SKM-1 (cell line): ENCODE measurements around the gene MARCHF9.
A peak's percentile ranks its signal among the peaks of the same experiment; 100 is the strongest.

Source experiments
- DNase-seq: peaks from one replicate; lab custom pipeline; 2025; ENCODE audit not compliant: unreplicated experiment; lab: John Stamatoyannopoulos, UW

The MARCHF9 gene

DNA sequence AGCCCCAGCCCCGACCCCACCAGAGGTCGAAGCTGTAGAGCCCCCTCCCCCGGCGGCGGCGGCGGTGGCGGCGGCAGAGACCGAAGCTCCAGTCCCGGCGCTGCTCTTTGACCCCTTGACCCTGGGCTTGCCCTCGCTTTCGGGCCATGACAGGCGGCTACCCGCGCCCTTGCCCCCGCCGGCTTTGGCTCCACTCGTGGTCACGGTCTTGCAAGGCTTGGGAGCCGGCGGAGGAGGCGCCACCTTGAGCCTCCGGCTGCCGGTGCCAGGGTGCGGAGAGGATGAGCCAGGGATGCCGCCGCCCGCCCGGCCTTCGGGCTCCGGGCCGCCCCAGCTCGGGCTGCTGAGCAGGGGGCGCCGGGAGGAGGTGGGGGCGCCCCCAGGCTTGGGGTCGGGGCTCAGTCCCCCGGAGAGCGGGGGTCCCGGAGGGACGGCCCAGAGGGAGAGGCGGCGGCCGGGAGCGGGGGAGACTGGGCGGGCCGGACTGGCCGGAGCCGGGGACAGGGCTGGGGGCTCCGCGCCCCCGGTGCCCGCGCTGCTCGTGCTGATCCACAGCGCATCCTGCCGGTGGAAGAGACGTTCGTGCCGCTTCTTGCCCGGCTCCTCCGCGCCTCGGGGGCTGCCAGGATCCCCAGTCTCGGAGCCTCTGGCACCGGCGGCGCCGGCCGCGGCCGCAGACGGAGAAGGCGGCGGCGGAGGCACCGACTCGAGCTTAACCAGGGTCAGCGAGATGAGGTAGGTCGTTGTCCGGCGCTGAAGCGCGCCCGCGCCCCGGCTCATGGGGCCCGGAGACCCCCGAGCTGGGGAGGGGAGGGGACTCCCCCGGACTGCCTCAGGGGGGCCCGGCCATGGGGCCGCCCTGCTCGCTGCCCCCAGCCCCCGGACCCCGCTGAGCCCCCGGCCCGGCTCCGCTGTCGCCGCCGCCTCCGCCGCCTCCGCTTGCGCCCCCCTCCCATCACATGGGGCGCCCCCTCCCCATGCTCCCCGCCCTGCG, 17.1 kb upstream of the MARCHF9 start:
- DNase-seq = no peak

DNA sequence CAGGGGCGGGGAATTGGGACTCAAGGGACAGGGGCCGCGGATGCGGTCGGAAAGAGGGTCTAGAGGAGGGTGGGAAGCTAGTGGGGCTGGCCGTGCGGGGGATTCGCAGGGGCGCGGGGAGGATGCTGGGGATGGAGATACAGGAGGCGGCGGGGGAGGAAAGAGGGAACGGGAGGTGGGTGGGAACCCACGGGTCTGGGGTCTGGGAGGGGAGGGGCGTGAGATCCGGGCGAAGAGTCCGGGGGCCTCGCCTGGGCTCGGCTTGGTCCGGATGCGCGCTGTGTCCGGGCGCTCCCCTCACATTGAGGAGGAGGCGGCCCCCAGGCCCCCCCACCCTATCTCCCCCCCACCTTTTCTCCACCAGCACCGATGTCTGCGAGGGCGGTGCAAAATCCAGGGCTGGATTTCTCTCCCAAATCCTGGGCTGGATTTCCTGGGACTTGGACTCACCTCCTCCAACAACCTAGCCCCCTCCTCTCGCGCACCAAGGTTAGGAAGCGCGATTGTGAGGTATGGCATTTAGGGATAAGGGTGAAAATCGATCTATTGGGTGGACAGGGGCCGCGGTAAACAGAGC, 16.2 kb upstream of the MARCHF9 start, which contains the start of gene AGAP2:
Gene AGAP2, minus strand, starts transcription at position 82 of the 577 bp plus-strand sequence. CDS start 496 bp downstream, outside the sequence.
- DNase-seq = no peak

DNA sequence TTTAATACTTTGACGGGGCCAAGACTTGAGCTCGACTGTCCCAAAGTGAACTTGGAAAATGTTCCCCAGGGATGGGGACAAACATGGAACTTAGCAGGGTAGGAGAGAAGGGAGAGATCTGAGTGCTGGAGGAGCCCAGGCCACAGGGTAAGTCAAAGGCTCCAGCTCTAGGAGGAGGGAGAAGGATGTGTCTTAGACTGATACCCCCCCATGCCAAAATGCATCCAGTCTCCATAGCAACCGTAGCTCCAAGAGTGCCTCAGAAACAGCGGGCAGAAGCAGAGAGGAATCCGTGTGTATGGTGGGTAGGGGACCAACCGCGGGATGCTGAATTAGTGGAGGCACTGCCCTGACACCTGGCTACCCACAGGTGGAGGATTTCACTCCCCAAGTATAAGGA, 15.5 kb upstream of the MARCHF9 start:
- no peak for DNase-seq

DNA sequence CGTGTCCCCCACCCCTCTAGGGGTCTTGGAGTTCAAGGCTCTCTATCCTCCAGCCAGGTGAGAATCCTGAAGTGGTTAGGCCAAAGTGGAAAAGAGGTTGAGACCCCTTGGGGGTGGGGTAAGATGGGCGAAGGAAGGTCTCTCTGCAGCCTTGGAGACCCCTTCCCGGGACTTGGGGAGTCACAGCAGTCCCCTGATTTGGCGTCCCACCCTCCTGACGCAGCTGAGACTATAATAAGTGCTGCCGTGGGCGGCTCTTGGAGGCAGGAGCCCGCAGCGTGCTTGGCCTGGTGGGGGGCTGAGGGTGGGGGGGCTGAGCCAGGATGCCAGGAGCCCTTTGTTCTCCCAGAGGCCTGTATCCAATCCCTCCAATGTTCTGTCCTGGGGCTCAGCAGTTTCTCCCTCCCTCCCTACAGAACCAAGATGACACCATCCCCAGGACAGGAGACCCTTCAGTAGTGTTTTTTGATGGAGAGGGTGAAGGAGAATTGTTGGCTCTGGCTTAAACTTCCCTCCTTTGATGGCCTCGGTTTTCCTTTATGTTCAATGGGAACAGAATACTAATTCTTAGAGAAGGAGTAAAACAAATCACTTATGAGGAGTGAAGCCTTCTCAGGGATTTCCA, 14.9 kb upstream of the MARCHF9 start:
- no peak for DNase-seq

DNA sequence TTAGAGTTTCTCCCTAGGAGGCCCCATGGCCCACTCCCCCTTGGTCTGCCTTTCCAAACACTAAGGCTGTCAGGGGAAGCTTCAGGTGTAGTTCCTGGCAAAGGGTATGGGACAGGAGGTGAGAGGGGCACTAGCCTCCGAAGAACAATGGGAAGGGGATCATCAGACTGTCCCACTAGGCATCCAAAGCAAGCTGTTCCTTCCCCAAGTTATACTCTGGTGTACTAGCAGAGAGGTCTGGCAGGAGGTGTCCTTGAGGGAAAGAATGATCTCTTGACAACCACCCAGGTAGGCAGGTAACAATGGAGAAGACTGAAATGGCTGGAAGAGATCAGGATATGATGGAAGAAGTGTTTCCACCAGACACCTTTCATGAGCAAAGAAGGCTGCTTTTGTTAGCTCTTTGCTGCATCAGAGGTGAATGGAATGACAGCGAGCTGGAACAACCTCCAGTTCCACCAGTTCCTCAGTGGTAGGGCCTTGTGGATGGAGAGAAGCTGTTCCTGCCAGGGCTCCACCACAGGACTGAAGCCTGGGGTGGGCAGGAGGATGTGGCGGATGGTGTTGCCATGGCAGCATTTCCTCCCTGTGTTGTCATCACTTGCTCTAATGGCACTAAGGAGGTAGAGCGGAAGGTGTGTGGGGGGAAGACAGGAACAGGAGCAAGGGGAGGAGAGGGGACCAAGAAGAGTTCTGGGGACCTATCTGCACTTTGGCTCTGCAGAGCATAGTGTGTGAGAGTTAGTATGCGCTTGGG, 14.1 kb upstream of the MARCHF9 start:
- DNase-seq = no peak

DNA sequence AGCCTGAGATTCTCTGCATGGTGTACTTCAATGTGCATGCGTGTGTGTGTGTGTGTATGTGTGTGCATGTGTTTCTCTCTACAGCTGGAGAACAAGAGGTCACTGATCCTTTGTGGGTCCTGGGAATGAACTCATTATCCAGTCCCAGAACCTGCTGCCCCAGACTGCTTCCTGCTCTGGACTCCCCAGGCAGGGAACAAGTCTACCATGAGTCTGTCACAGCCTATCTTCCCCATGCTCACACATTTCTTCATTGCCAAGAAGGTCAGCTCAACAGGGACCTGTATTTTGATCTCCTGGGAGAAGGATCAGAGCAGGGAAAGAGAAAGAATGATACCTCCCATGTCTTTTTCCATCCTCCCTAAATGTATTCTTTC, 13.5 kb upstream of the MARCHF9 start:
- no peak for DNase-seq

DNA sequence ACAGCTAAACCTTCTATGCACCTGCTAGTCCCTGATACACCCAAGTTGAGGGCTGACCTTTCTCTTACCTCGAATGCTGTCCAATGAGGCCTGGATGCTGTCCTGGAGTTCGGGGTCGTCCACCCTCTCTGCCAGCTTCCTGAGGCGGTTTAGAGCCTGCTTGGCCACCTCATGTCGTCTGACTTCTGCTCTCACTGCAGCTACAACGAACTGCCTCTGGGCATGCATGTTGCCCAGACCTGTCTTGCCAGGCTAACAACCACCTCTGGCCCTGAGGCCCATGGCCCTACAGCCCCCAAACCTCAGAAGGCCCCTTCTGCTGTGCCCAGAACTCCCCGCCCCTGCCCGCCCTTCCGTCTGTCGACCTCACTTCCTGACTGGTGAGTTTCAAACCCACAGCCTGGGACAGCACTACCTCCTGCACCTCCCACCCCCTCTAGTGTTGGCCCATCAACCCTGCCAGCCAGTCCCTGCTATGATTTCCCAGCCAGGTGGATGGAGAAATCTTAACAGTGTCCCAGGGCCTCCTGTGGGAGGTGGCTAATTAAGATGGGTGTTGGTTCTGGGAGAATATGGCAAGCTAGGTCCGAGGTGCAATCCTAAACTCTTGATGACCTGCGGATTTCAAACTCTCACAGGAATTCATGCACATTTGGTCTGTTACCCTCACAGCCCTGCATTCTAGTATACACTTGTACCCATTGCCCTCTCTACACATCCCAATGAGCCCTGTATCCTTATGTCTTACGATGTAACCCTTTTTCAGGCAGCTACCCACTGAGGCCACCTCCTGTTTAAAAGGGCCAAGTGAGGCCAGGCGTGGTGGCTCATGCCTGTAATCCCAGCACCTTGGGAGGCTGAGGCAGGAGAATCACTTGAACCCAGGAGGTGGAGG, 12.8 kb upstream of the MARCHF9 start:
- DNase-seq = no peak

DNA sequence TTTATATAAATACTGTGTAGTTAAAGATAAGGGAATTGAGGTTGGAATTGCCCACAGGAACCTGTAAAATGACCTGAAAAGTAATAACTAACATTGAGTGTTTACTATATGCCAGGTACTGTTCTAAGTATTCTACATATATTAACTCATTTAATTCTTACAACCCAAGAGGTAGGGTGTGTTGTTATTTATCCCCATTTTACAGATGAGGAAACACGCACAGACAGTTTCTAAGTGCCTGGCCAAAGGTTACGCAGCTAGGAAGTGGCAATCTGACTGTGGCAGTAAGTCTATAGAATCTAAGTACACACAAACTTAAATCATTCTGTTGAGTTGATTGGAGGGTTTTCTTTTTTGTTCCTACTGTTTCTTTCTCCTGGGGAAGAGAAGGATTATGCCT, 11.1 kb upstream of the MARCHF9 start:
- DNase-seq = no peak

DNA sequence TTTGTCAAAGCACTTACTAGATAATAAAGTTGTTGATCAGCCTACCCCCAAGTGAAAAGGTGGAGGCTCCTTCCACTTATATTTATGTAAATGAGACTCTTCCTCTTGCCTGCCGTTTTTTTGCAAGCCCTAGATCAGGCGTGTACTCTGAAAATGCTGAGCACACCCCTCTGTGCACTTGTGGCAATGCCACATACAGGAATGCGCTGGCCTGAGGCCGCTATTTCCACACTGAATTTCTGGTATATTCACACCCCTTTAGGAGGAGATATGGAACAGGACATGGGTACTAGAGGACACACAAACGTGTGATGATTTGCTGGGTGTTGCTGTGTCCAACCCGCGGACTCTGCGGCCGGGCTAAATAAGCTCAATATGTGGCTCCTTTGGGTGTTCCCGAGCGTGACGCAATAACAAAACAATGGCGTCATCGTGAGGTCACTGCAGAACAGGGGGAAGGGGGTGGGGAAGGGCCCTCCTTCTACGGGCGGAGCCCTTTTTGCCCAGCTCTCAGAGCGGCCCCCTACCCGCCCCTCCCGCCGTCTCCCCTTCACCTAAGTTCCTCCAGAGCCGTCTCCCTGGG, 10.6 kb upstream of the MARCHF9 start:
- no peak for DNase-seq

DNA sequence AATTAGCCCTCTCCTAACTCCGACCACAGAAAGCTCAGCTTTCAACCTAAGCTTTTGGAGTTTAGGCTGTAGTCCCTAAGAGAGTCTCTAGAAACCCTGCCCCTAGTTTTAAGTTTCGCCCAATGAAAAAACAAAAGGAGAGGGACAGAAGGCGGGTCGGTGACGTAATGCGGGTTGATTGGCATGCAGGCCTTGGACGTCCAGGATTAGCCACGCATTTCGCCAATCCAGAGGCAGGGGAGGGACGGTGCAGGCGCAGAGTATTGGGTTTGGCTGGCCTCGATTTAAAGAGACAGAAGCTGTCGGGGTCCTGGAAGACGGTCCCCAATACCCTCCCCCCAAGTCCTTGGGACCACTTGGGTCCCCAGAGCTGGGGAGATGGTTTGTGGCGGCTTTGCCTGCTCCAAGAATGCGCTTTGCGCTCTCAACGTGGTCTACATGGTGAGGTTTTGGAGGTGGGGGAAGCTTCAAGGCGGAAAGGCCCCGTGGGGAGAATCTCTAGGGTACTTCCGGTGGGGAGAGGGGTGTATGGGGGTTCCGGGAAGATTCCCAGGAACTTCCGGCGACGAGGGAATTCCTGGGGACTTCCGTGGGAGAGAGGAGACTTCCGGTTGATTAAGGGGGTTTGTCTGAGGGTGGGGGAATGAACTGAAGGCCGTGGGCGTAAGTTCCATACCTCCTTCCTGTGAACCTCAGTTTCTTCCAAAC, 10.0 kb upstream of the MARCHF9 start, which contains the start of gene TSPAN31:
Gene TSPAN31, plus strand, starts transcription at position 263 of the 708 bp plus-strand sequence. Its CDS starts 116 bp downstream, at position 379.
- peak; percentile 82 for DNase-seq

DNA sequence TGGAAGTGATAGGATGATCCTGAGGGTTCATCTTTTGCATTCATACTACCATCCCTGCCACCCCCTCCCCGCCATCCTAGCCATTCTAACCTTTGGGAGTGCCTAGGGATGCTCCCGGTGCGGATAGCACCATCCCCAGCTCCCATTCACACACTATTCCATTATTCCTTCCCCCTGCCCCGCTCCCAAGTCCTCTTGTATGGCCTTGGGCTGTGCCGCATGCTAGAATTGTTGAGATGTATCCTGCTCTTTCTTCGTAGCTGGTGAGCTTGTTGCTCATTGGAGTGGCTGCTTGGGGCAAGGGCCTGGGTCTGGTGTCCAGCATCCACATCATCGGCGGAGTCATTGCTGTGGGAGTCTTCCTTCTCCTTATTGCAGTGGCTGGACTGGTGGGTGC, 9.4 kb upstream of the MARCHF9 start:
- DNase-seq = no peak

DNA sequence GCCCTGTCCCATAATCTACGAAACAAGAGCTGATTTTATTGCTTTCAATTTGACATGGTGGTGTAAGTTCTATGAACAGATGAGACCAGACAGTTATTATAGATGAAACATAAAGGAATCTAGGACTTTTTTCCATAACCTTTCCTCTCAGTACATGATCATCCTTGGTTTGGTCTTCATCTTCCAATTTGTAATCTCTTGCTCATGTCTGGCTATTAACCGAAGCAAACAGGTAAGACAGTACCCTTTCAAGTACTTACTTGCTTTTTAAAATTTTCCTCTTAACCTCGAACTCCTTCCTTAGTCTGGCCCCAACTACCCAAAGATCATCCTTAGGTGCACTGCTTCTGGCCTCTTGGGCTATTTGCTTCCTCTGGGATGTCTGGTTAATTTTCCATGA, 8.9 kb upstream of the MARCHF9 start:
- no peak for DNase-seq

DNA sequence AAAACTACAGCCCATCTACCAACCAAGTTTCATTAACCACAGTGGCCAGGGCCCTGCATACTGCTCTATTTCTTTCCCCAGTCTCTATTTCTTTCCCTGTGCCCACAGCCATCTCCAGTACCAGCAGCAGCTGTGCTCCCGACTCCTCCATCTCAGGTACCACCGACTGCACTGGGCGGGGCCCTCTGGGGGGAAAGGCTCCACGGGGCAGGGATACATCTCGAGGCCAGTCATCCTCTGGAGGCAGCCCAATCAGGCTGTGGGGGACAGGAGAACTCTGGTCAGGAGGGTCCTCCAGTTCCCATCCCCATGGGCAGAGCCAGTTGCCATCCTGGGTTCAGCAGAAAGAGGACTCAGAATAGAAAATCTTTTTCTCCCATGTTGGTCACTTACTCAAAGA, 5.8 kb upstream of the MARCHF9 start:
- no peak for DNase-seq

DNA sequence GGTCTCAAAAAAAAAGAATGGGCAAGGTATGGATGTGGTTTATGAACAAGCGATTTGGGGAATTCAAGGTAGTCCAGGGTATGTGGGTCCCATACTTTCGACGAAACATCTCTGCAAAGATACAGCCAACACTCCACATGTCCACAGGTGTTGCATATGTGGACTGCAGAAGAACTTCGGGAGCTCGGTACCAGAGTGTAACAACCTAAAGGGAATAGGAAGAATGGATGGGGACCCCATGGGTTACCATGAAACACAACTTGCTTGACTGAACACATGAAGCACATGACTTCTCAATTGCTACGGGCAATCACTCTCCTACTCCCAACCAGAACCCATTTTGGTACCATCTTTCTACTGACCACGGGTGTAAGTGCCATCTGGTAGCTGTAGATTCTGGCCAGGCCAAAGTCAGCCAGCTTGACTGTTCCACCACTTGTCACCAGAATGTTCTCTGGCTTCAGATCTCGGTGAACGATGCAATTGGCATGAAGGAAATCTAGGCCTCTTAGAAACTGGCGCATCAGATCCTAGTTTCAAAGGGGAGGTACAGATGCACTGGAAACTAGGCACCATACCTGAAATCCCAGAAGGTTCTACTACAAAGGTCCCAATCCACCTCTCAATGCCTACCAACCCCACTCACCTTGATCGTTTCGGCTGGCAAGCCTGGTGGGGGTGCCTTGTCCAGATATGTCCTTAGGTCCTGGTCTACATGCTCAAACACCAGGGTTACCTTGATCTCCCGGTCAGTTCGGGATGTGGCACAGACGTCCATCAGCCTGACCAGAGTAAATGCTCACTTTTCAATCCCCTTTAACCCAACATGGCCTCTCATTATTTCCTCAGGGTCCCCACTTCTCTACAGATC, 4.1 kb upstream of the MARCHF9 start:
- DNase-seq = no peak

DNA sequence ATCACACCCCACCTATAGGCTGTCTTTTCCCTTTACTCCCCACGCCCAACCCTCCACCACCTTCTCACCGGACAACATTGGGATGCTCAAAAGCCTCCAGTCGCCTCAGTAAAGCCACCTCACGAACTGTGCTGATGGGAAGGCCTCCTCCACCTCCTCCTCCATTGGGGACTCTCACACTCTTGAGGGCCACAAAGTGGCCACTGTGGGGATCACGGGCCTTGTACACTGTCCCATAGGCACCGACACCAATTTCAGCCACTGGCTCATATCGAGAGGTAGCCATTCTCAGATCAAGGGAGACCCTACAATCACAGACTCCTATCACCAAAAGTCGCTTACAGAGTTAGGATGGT, 3.5 kb upstream of the MARCHF9 start:
- DNase-seq = no peak

DNA sequence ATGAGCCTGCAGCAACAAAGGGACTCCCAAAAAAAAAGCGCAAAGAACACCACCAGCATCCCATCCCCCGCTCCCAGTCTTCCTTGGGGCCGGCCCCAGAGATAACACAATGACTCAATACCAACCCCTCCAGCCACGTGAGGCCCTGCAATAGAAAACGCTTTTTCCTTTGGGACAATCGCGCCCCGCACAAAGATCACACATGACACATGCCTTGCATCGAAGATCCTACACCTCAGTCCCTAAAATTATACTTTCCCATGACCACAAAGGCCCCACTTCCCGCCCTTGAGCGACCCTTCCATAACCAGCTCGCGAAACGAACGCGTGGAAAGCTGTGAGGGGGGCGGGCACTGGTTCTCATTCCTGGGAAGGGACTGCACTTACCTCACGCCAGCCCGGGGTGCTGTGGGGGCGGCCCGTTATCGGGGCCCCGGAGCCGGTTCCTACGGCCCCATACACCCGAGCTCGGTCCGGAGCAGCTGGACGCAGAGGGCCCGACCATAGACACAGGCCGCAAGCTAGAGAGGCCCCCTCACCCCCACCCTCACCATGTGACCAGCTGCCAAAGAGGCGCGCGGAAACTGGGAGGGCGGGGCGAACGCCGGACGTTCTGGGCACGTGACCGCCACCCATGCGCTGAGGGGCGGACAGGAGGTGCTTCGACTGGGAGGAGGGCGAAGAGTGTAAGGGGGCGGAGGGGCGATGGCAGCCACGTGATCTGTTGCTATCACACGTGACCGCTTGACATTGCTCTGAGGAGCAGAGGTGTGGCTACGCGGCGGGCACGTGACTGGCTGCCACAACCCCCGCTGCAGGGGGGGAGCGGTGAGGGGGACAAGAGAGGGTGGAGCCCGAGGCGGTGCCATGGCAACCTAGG, 2.9 kb upstream of the MARCHF9 start, which contains the start of gene CDK4:
Gene CDK4, minus strand, starts transcription at position 523 of the 880 bp plus-strand sequence. CDS start 593 bp downstream, outside the sequence.
- DNase-seq = peak; percentile 86

DNA sequence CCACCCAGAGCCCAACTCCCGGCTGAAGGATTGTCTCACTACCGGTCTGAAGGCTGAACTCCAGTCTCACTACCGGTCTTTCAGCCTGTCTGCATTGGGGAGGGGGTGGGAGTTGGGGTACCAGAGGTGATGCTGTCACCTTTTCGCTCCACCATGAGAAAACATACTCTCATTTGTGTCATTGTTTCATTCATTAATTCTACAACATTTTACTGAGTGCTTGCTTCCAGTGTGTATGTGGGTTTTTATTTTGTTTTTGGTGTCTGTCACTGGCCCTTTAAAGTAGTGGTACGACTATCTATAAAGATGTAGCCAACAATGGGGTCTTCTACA, 2.3 kb upstream of the MARCHF9 start:
- no peak for DNase-seq
